OCI-LY7 (cell line): Measurements from ENCODE around the gene EXOC4.

Experiments
- EZH2phosphoT487 ChIP-seq: fragments of 200-600 bp; sonication (generic); IDR thresholded peaks from 2 replicates; pipeline ENCODE4 v1.6.1; 2018; ENCODE audit warnings: low read depth, borderline replicate concordance, mild to moderate bottlenecking, mixed run types, antibody characterized with exemption, low read length, moderate library complexity, mixed read lengths
- TF ChIP-seq, protein P1 (sequence below): fragments of 200-600 bp; sonication (generic); conservative IDR thresholded peaks from 2 replicates; pipeline ENCODE4 v1.5.1; 2014; ENCODE audit warnings: mild to moderate bottlenecking, antibody characterized with exemption, low read length, moderate library complexity, mixed read lengths

DNA sequence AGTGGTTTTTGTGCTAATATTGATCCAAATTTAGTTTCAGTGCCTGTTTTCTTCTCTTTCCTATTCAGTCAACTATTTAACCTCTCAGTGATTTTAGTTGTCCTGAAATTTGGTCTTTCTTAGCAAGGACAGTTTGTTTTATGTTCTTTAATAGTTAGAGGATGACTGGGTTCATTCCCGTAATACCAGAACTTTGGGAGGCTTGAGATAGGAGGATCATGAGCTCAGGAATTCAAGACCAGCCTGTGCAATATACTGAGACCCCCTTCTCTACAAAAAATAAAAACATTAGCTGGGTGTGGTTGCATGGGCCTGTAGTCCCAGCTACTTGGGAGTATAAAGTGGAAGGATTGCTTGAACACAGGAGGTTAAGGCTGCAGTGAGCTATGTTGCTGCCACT, 148.3 kb downstream of the EXOC4 start:
- TF ChIP-seq, protein P1, sequence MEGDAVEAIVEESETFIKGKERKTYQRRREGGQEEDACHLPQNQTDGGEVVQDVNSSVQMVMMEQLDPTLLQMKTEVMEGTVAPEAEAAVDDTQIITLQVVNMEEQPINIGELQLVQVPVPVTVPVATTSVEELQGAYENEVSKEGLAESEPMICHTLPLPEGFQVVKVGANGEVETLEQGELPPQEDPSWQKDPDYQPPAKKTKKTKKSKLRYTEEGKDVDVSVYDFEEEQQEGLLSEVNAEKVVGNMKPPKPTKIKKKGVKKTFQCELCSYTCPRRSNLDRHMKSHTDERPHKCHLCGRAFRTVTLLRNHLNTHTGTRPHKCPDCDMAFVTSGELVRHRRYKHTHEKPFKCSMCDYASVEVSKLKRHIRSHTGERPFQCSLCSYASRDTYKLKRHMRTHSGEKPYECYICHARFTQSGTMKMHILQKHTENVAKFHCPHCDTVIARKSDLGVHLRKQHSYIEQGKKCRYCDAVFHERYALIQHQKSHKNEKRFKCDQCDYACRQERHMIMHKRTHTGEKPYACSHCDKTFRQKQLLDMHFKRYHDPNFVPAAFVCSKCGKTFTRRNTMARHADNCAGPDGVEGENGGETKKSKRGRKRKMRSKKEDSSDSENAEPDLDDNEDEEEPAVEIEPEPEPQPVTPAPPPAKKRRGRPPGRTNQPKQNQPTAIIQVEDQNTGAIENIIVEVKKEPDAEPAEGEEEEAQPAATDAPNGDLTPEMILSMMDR, result no peak
- no peak for TF ChIP-seq EZH2phosphoT487
